HCT116 (cell line): Measurements from ENCODE around the gene APP. TPM values are rescaled to one million over a fixed set of nuclear protein-coding genes. Genes with fewer than 3 reads are reported as not detected.

Experiments used
- ATAC-seq: fragments of 200-7000 bp; cut with Tn5 transposase; 2 replicates; pipeline ENCODE4 v1.9.1; 2020; ENCODE audit warnings: mild to moderate bottlenecking, moderate library complexity
- BruUV-seq: library from RNA; stranded (reverse); fragments of 400-500 nt; replicated peaks from 2 replicates; lab custom pipeline; 2021; lab: Mats Ljungman, UMichigan
- CTCF ChIA-PET: fragments of 300-600 bp; sonication (Branson Sonifier 250); formaldehyde crosslinking; loops from one replicate; lab custom pipeline; 2021; ENCODE audit warnings: antibody characterized with exemption; lab: Charles Lee
- POLR2A ChIA-PET: fragments of 300-600, 350-600 bp; sonication (Branson Sonifier 250); formaldehyde crosslinking; loops from one replicate; lab custom pipeline; 2021; ENCODE audit warnings: antibody characterized with exemption; lab: Charles Lee
- RAD21 ChIA-PET, 2 experiments: fragments of 300-600 bp; sonication (Branson Sonifier 250); formaldehyde crosslinking; loops; one replicate each; lab custom pipeline; 2023; ENCODE audit warnings: low total read pairs in 2 of 2; ENCODE audit not compliant: uncharacterized antibody in 2 of 2, unreplicated experiment in 2 of 2, low non-redundant PET in 1 of 2; lab: Charles Lee
- DNase-seq: peaks from one replicate; pipeline ENCODE4 v3.0.0-alpha.2; 2010; ENCODE audit warnings: low read depth, low spot score
- H2AFZ ChIP-seq: fragments of 200-600 bp; shearing (Covaris generic), sonication (generic); 2 replicates; pipeline ENCODE4 v1.6.1; 2017; ENCODE audit warnings: low read depth, mixed run types, mixed read lengths, antibody characterized with exemption, low read length; ENCODE audit not compliant: poor library complexity, severe bottlenecking
- H3K27ac ChIP-seq: 2 replicates; pipeline ENCODE4 v1.5.1; 2012; ENCODE audit warnings: low read depth, low read length
- H3K27me3 ChIP-seq: fragments of 200-600 bp; sonication (generic); 2 replicates; pipeline ENCODE4 v1.6.1; 2016; ENCODE audit warnings: mixed run types, low read length, mixed read lengths; ENCODE audit not compliant: insufficient read depth
- H3K36me3 ChIP-seq, 2 experiments: fragments of 200-500 bp in 1 of 2; fragments of 200-600 bp in 1 of 2; sonication (Bioruptor generic) in 1 of 2; sonication (generic) in 1 of 2; 2 replicates each; pipeline versions ENCODE4 v1.5.1 to v1.6.1; 2014 to 2016; ENCODE audit warnings: low read length in 2 of 2, inconsistent platforms in 1 of 2, mixed read lengths in 1 of 2, mixed run types in 1 of 2; ENCODE audit not compliant: insufficient read depth in 2 of 2, control insufficient read depth in 1 of 2
- H3K4me1 ChIP-seq, 2 experiments: fragments of 200-600 bp in 1 of 2; sonication (generic) in 1 of 2; 2 replicates each; pipeline versions ENCODE4 v1.5.1 to v1.6.1; 2012 to 2017; ENCODE audit warnings: low read length in 2 of 2, inconsistent platforms in 1 of 2, mild to moderate bottlenecking in 1 of 2, mixed read lengths in 1 of 2, mixed run types in 1 of 2, moderate library complexity in 1 of 2; ENCODE audit not compliant: insufficient read depth in 2 of 2, control insufficient read depth in 1 of 2
- H3K4me2 ChIP-seq: fragments of 200-600 bp; sonication (generic); 2 replicates; pipeline ENCODE4 v1.6.1; 2017; ENCODE audit warnings: mixed run types, low read length, mixed read lengths
- H3K4me3 ChIP-seq, 2 experiments: fragments of 200-600 bp in 1 of 2; sonication (generic) in 1 of 2; replicated peaks in 1 of 2; 2 replicates each; pipeline ENCODE4 v1.5.1; 2011 to 2016; ENCODE audit warnings: low read length in 2 of 2, control low read depth in 1 of 2, low read depth in 1 of 2, mild to moderate bottlenecking in 1 of 2, mixed read lengths in 1 of 2, mixed run types in 1 of 2
- H3K79me2 ChIP-seq: fragments of 200-600 bp; sonication (generic); 2 replicates; pipeline ENCODE4 v1.6.1; 2017; ENCODE audit warnings: mild to moderate bottlenecking, mixed run types, low read length, moderate library complexity, mixed read lengths; ENCODE audit not compliant: insufficient read depth
- H3K9ac ChIP-seq: fragments of 200-600 bp; sonication (generic); 2 replicates; pipeline ENCODE4 v1.6.1; 2016; ENCODE audit warnings: low read length, mixed read lengths
- H3K9me2 ChIP-seq: fragments of 200-600 bp; sonication (generic), shearing (Covaris generic); 2 replicates; pipeline ENCODE4 v1.6.1; 2017; ENCODE audit warnings: mixed run types, mild to moderate bottlenecking, moderate library complexity; ENCODE audit not compliant: insufficient read depth
- H3K9me3 ChIP-seq, 2 experiments: fragments of 200-500 bp in 1 of 2; fragments of 200-600 bp in 1 of 2; sonication (Bioruptor generic) in 1 of 2; sonication (generic) in 1 of 2; 2 replicates each; pipeline ENCODE4 v1.6.1; 2014 to 2017; ENCODE audit warnings: low read length in 2 of 2, mixed read lengths in 2 of 2, inconsistent platforms in 1 of 2, low read depth in 1 of 2, mild to moderate bottlenecking in 1 of 2, mixed run types in 1 of 2, moderate library complexity in 1 of 2; ENCODE audit not compliant: control insufficient read depth in 1 of 2, insufficient read depth in 1 of 2
- H4K20me1 ChIP-seq: fragments of 200-600 bp; sonication (generic), shearing (Covaris generic); 2 replicates; pipeline ENCODE4 v1.6.1; 2017; ENCODE audit warnings: mixed run types, mild to moderate bottlenecking, moderate library complexity; ENCODE audit not compliant: insufficient read depth
- ATF3 ChIP-seq: IDR thresholded peaks from 2 replicates; pipeline ENCODE4 v1.6.1; 2012
- CBX3 ChIP-seq: IDR thresholded peaks from 2 replicates; pipeline ENCODE4 v1.6.1; 2012; ENCODE audit warnings: low read depth
- CEBPB ChIP-seq: IDR thresholded peaks from 2 replicates; pipeline ENCODE4 v1.6.1; 2012; ENCODE audit warnings: low read depth
- CTCF ChIP-seq, 3 experiments: fragments of 200-600 bp in 1 of 3; sonication (generic) in 1 of 3; IDR thresholded peaks in 2 of 3; conservative IDR thresholded peaks in 1 of 3; 2 replicates each; pipeline ENCODE4 v1.5.1; 2012 to 2017; ENCODE audit warnings: low read depth in 2 of 3, low read length in 2 of 3, antibody characterized with exemption in 1 of 3, borderline replicate concordance in 1 of 3, control low read depth in 1 of 3, mild to moderate bottlenecking in 1 of 3, mixed read lengths in 1 of 3, mixed run types in 1 of 3, moderate library complexity in 1 of 3; ENCODE audit not compliant: insufficient read depth in 1 of 3
- ELF1 ChIP-seq: IDR thresholded peaks from 2 replicates; pipeline ENCODE4 v1.6.1; 2012; ENCODE audit warnings: low read depth, borderline replicate concordance
- EZH2 ChIP-seq: fragments of 200-600 bp; sonication (generic); IDR thresholded peaks from 2 replicates; pipeline ENCODE4 v1.6.1; 2017; ENCODE audit warnings: antibody characterized with exemption, mixed run types
- EZH2phosphoT487 ChIP-seq: fragments of 200-600 bp; IDR thresholded peaks from 2 replicates; pipeline ENCODE4 v1.6.1; 2018; ENCODE audit warnings: antibody characterized with exemption, borderline replicate concordance
- FOSL1 ChIP-seq: IDR thresholded peaks from 2 replicates; pipeline ENCODE4 v1.6.1; 2012; ENCODE audit warnings: low read depth
- POLR2AphosphoS5 ChIP-seq: IDR thresholded peaks from 2 replicates; pipeline ENCODE4 v1.6.1; 2011; ENCODE audit warnings: mild to moderate bottlenecking, low read depth, low read length, moderate library complexity
- RAD21 ChIP-seq: IDR thresholded peaks from 2 replicates; pipeline ENCODE4 v1.6.1; 2012; ENCODE audit warnings: low read depth, mild to moderate bottlenecking
- SIN3A ChIP-seq: IDR thresholded peaks from 2 replicates; pipeline ENCODE4 v1.6.1; 2012; ENCODE audit warnings: low read depth
- SP1 ChIP-seq: IDR thresholded peaks from 2 replicates; pipeline ENCODE4 v1.6.1; 2012; ENCODE audit warnings: low read depth
- TCF7L2 ChIP-seq: IDR thresholded peaks from 2 replicates; pipeline ENCODE4 v1.7.0; 2011; ENCODE audit warnings: borderline replicate concordance, inconsistent platforms; ENCODE audit not compliant: insufficient read depth, insufficient read length; ENCODE audit errors: extremely low read depth
- YY1 ChIP-seq: IDR thresholded peaks from 2 replicates; pipeline ENCODE4 v1.6.1; 2011; ENCODE audit warnings: low read length, low read depth, moderate library complexity, mild to moderate bottlenecking; ENCODE audit not compliant: insufficient replicate concordance; ENCODE audit errors: extremely low read depth
- ZBTB33 ChIP-seq: IDR thresholded peaks from 2 replicates; pipeline ENCODE4 v1.6.1; 2011; ENCODE audit warnings: mild to moderate bottlenecking, low read length, moderate library complexity; ENCODE audit not compliant: insufficient replicate concordance; ENCODE audit errors: extremely low read depth
- ZNF274 ChIP-seq: fragments of 200-500 bp; sonication (Bioruptor generic); IDR thresholded peaks from 2 replicates; pipeline ENCODE4 v1.6.1; 2014; ENCODE audit warnings: mild to moderate bottlenecking, low read depth, low read length, inconsistent platforms
- intact Hi-C: fragments of 100-400 bp; cut with micrococcal nuclease; formaldehyde crosslinking; loops from 2 replicates; pipeline ENCODE4 v1.10.0; 2022
- total RNA-seq: library from RNA; stranded (reverse); gene quantifications from one replicate; pipeline ENCODE4 v1.2.1, GENCODE V29; 2021; ENCODE audit not compliant: unreplicated experiment

APP gene
- total RNA-seq, 1 experiment from 2014 or later: 267 TPM

DNA sequence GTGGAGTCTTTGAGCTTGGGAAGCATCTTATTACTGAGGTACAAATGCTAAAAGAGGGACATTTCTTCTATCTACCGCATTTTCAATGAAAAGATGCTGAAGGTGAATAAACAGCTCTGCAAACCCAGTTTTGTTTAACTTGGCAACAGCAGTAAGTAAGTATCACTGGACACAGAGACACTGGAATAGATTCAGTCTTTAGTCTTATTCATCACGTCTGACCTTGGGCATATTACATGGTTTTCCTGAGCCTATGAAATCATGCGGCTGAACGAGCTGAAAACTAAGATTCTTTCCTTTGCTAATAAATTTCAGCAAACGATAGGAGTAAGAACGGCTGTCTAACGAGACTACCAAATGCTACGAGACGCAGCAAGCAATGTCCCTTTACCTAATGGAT is 228.4 kb downstream of the APP start (continued):
- TF ChIP-seq EZH2phosphoT487 (no peak), POLR2AphosphoS5 (no peak)

DNA sequence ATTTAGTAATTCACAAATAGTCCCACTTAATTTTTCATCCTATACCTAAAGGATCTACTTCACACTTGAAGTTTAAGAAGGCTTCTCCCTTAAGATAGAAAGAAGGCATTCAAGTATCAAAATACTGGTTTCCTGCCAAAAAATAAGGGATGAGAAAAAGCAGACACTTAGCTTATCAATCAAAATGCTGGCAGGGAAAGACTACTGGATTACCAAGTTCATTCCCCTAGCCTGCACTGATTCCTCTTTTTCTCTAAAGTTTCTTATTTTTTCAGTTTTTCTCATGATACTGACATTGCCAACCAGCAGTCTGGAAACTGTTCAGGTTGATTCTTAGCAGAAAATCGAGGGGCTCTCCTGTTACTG is 231.2 kb downstream of the APP start:
- Histone ChIP-seq H3K4me1 (no peaks in the 10 kb centered on the region), H3K9me2 (no peaks in the 10 kb centered on the region), H3K36me3 (no peaks in the 10 kb centered on the region), H3K9ac (no peak overlapping the region), H3K9me3 (no peaks in the 10 kb centered on the region), H3K4me3 (no peak overlapping the region), H3K27me3 (no peaks in the 10 kb centered on the region), H3K79me2 (peaks cover 5% of the 10 kb centered on the region; the same call in 1 of the 2 replicates), H3K27ac (no peak overlapping the region), H4K20me1 (no peaks in the 10 kb centered on the region), H2AFZ (no peak overlapping the region), H3K4me2 (no peak overlapping the region)
- DNase-seq (no peak), ATAC-seq (no peak)
- intact Hi-C loops: no loop called here
- TF ChIP-seq EZH2phosphoT487: no peak
- TF ChIP-seq CBX3: no peak
- no peak for TF ChIP-seq SIN3A
- no peak for TF ChIP-seq CEBPB
- no peak for TF ChIP-seq EZH2
- TF ChIP-seq FOSL1: no peak
- TF ChIP-seq TCF7L2: no peak
- no peak for TF ChIP-seq ELF1
- no peak for TF ChIP-seq ATF3
- no peak for TF ChIP-seq YY1
- no peak for TF ChIP-seq RAD21
- TF ChIP-seq SP1: no peak
- TF ChIP-seq ZNF274: no peak
- no peak for TF ChIP-seq ZBTB33
- TF ChIP-seq POLR2AphosphoS5: no peak
- TF ChIP-seq CTCF (IDR thresholded peaks at IDR 0.05 in 2 of 3, conservative IDR thresholded peaks at IDR 0.05 in 1 of 3; ENCODE audit: borderline replicate concordance in 1 of 3, insufficient read depth in 1 of 3, low read depth in 2 of 3, low read length in 2 of 3): no peak
- no TSS peak for BruUV-seq
- ChIA-PET CTCF (no interaction called here), POLR2A (no interaction called here), RAD21 (no interaction called here)
